ENCODE results near the gene MACF1.

Gene MACF1

GRCh38 chr1:39344394-39345154 lies 140.1 kb downstream of the MACF1 start:
- Mint-ChIP-seq H3K27me3 (no peaks in the 10 kb centered on the region), H3K27ac (no peak overlapping the region), H3K4me1 (ENCODE audit: low read depth) (no peaks in the 10 kb centered on the region), H3K36me3 (ENCODE audit: low read depth) (peaks cover 66% of the 10 kb centered on the region), H3K4me3 (no peak overlapping the region), H3K9me3 (no peaks in the 10 kb centered on the region)

- no peaks in the 10 kb centered on the region for H3K27me3 Mint-ChIP-seq
- H3K4me3 Mint-ChIP-seq, result no peak overlapping the region
- H3K4me1 Mint-ChIP-seq (ENCODE audit: low read depth), result no peaks in the 10 kb centered on the region
- no peak overlapping the region for H3K27ac Mint-ChIP-seq
- H3K9me3 Mint-ChIP-seq, result no peaks in the 10 kb centered on the region
- H3K36me3 Mint-ChIP-seq (ENCODE audit: low read depth), result peaks cover 69% of the 10 kb centered on the region
Measured at GRCh38 chr1:39346872-39347271, 142.4 kb downstream of the MACF1 start.

DNA sequence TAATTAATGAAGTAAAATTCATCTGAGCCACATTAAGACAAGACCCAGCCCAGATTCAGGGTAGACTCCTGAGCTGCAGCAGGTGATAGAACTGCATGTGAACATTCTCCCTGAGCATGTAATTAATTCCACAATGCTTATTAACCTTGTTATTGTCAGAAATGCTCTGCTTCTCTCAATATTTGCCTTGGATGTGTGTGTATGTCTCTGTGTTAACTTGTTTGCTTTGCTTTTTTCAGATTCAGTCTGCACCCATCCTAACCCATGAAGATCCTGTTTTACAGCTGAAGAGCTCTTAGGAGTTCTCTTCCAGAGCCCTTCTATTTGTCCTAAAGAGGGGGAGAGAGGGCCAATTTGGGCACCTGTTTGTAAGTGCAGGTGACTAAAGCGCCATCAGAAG lies 143.8 kb downstream of the MACF1 start:
- H3K36me3 Mint-ChIP-seq (ENCODE audit: low read depth), result peaks cover 64% of the 10 kb centered on the region
- H3K27me3 Mint-ChIP-seq, result no peaks in the 10 kb centered on the region
- no peaks in the 10 kb centered on the region for H3K4me1 Mint-ChIP-seq (ENCODE audit: low read depth)
- H3K4me3 Mint-ChIP-seq, result no peak overlapping the region
- H3K9me3 Mint-ChIP-seq, result no peaks in the 10 kb centered on the region
- H3K27ac Mint-ChIP-seq, result no peak overlapping the region

DNA sequence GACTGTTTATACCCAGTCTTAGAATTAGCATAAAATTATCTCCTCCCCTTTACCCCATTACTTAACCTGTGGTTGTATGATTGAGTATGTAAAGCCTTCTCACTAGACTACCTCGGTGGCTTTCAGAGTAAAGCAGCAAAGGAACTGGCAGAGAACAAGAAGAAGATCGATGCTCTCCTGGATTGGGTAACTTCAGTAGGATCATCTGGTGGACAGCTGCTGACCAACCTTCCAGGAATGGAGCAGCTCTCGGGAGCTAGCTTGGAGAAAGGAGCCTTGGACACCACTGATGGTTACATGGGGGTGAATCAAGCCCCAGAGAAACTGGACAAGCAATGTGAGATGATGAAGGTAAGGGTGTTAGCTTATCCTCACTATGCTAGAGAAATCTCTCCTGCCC lies 148.4 kb downstream of the MACF1 start:
- no peak overlapping the region for H3K27ac Mint-ChIP-seq
- no peaks in the 10 kb centered on the region for H3K9me3 Mint-ChIP-seq
- peaks cover 66% of the 10 kb centered on the region for H3K36me3 Mint-ChIP-seq (ENCODE audit: low read depth)
- H3K4me1 Mint-ChIP-seq (ENCODE audit: low read depth), result no peaks in the 10 kb centered on the region
- no peak overlapping the region for H3K4me3 Mint-ChIP-seq
- H3K27me3 Mint-ChIP-seq, result no peaks in the 10 kb centered on the region

DNA sequence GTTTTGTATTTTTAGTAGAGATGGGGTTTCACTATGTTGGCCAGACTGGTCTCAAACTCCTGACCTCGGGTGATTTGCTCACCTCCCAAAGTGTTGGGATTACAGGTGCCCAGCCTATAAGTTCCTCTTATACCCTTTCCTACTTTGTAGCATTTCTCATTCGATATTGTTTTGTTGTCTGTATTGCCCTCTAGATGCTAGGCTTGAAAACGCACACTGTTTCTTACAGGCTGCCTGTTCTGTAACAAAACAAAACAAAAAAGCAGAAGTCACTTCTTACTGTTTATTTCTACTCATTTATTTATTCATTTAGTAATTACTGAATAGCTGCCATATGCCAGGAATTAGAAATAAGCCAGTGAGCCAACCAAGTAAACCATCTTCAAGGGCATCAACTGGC lies 150.1 kb downstream of the MACF1 start:
- Mint-ChIP-seq H3K4me3 (no peak overlapping the region), H3K27ac (no peak overlapping the region), H3K36me3 (ENCODE audit: low read depth) (peaks cover 71% of the 10 kb centered on the region), H3K4me1 (ENCODE audit: low read depth) (no peaks in the 10 kb centered on the region), H3K27me3 (no peaks in the 10 kb centered on the region), H3K9me3 (no peaks in the 10 kb centered on the region)

- no peaks in the 10 kb centered on the region for H3K9me3 Mint-ChIP-seq
- H3K36me3 Mint-ChIP-seq (ENCODE audit: low read depth), result peaks cover 68% of the 10 kb centered on the region
- H3K27ac Mint-ChIP-seq, result no peak overlapping the region
- H3K4me3 Mint-ChIP-seq, result no peak overlapping the region
- H3K4me1 Mint-ChIP-seq (ENCODE audit: low read depth), result no peaks in the 10 kb centered on the region
- no peaks in the 10 kb centered on the region for H3K27me3 Mint-ChIP-seq
Measured at GRCh38 chr1:39358491-39358890, 154.0 kb downstream of the MACF1 start.

DNA sequence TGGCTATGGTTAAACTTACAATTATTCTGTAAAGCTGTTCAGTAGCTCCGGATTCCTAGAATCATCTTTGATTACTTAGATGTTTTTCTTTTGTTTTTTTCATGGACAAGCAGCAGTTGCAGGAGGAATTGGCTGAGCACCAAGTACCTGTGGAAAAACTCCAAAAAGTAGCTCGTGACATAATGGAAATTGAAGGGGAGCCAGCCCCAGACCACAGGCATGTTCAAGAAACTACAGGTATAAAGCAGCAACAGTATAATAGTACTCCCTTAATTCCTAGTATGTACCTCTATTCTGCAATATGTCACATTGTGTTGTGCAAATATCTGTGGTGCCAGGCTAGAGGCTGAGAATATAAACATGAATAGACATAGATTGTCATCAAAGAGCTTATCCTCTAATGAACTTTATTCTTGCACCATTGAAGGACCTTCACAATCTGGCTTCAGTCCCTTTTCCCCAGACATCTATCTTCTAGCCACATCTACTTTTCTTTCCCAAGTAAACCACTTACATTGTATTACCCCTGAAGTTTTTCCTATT lies 154.6 kb downstream of the MACF1 start:
- H3K27me3 Mint-ChIP-seq, result no peaks in the 10 kb centered on the region
- H3K36me3 Mint-ChIP-seq (ENCODE audit: low read depth), result peaks cover 67% of the 10 kb centered on the region
- no peaks in the 10 kb centered on the region for H3K9me3 Mint-ChIP-seq
- no peak overlapping the region for H3K27ac Mint-ChIP-seq
- H3K4me3 Mint-ChIP-seq, result no peak overlapping the region
- H3K4me1 Mint-ChIP-seq (ENCODE audit: low read depth), result no peaks in the 10 kb centered on the region

GRCh38 chr1:39360731-39361130 lies 156.2 kb downstream of the MACF1 start:
- H3K27me3 Mint-ChIP-seq, result no peaks in the 10 kb centered on the region
- peaks cover 69% of the 10 kb centered on the region for H3K36me3 Mint-ChIP-seq (ENCODE audit: low read depth)
- no peak overlapping the region for H3K27ac Mint-ChIP-seq
- no peaks in the 10 kb centered on the region for H3K4me1 Mint-ChIP-seq (ENCODE audit: low read depth)
- H3K4me3 Mint-ChIP-seq, result no peak overlapping the region
- H3K9me3 Mint-ChIP-seq, result no peaks in the 10 kb centered on the region

DNA sequence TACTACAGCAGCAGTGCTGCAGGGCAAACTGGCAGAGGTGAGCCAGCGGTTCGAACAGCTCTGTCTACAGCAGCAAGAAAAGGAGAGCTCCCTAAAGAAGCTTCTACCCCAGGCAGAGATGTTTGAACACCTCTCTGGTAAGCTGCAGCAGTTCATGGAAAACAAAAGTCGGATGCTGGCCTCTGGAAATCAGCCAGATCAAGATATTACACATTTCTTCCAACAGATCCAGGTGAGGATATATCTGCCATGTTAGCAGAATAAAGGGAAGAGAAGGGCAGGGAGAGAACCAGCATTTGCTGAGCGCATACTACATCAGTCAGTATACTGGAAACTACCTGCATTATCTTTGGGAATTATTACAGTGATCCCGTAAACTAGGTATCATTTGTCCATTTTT lies 157.0 kb downstream of the MACF1 start:
- H3K27ac Mint-ChIP-seq, result no peak overlapping the region
- no peaks in the 10 kb centered on the region for H3K4me1 Mint-ChIP-seq (ENCODE audit: low read depth)
- H3K27me3 Mint-ChIP-seq, result no peaks in the 10 kb centered on the region
- H3K4me3 Mint-ChIP-seq, result no peak overlapping the region
- H3K36me3 Mint-ChIP-seq (ENCODE audit: low read depth), result peaks cover 70% of the 10 kb centered on the region
- no peaks in the 10 kb centered on the region for H3K9me3 Mint-ChIP-seq

- no peak overlapping the region for H3K27ac Mint-ChIP-seq
- H3K4me1 Mint-ChIP-seq (ENCODE audit: low read depth), result no peaks in the 10 kb centered on the region
- no peaks in the 10 kb centered on the region for H3K27me3 Mint-ChIP-seq
- H3K9me3 Mint-ChIP-seq, result no peaks in the 10 kb centered on the region
- no peak overlapping the region for H3K4me3 Mint-ChIP-seq
- peaks cover 61% of the 10 kb centered on the region for H3K36me3 Mint-ChIP-seq (ENCODE audit: low read depth)
Measured at GRCh38 chr1:39363267-39363666, 158.8 kb downstream of the MACF1 start.

- H3K4me1 Mint-ChIP-seq (ENCODE audit: low read depth), result no peaks in the 10 kb centered on the region
- H3K4me3 Mint-ChIP-seq, result no peak overlapping the region
- H3K27me3 Mint-ChIP-seq, result no peaks in the 10 kb centered on the region
- peak overlapping the region; percentile 58 for H3K27ac Mint-ChIP-seq
- H3K36me3 Mint-ChIP-seq (ENCODE audit: low read depth), result peaks cover 72% of the 10 kb centered on the region
- H3K9me3 Mint-ChIP-seq, result no peaks in the 10 kb centered on the region
Measured at GRCh38 chr1:39368045-39368444, 163.6 kb downstream of the MACF1 start.

DNA sequence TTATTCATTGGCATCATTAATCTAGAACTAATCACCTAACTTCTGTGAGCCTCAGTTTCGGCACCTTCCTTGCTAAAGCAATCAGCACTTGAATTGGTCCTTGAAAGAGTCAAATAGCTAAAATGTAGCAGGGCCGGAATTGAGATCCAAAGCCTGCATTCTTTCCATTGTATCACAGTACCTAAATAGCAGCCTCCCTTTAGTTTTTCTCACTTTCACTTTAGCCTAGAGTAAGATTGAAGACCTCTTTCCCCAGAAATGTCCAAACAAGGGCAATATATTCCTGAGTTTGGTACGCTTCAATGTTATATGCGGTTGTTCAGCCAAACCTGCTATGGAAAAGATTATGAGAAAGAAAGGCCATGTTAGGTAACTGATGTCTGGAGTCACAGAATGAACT lies 165.1 kb downstream of the MACF1 start:
- peaks cover 65% of the 10 kb centered on the region for H3K36me3 Mint-ChIP-seq (ENCODE audit: low read depth)
- H3K9me3 Mint-ChIP-seq, result no peaks in the 10 kb centered on the region
- no peaks in the 10 kb centered on the region for H3K27me3 Mint-ChIP-seq
- no peak overlapping the region for H3K27ac Mint-ChIP-seq
- no peak overlapping the region for H3K4me3 Mint-ChIP-seq
- H3K4me1 Mint-ChIP-seq (ENCODE audit: low read depth), result no peaks in the 10 kb centered on the region

DNA sequence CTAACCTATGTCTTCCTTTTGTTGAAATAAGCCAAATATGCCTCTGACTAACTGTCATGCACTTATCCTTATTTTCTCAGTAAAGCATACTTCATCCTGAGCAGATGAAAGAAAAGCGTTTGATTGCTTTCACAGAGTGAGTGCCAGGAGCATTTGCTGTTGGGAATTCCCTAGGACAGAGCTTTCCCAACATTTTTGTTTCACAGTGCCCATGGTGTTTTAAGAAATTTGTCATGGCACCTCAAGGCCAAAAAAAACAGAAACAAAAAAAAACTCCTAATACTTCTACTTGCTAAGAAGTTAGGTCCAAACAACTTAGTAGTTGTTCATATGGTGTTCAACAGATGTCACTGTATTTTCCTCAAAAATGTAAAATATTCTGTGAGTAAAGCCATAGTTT lies 166.1 kb downstream of the MACF1 start:
- Mint-ChIP-seq H3K4me1 (ENCODE audit: low read depth) (no peaks in the 10 kb centered on the region), H3K27me3 (no peaks in the 10 kb centered on the region), H3K27ac (no peak overlapping the region), H3K9me3 (no peaks in the 10 kb centered on the region), H3K36me3 (ENCODE audit: low read depth) (peaks cover 67% of the 10 kb centered on the region), H3K4me3 (no peak overlapping the region)

DNA sequence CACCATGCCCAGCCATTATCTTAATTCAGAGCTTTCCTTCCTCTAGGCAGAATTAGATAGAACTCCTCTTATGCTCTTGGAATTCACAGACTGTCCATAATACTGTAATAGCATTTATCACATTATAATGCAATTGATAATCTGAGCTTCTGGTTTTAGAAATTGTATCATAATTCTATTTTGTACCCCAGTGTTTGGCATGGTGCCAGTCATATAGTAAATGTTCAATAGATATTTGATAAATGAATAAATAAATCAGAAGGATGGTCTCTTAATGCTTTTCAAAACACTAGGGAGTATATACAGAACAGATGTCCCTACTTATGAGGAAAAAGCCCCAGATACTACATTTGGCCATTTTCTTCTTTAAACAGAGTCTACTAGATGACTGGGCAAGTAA lies 167.6 kb downstream of the MACF1 start:
- H3K27me3 Mint-ChIP-seq, result no peaks in the 10 kb centered on the region
- no peak overlapping the region for H3K4me3 Mint-ChIP-seq
- no peaks in the 10 kb centered on the region for H3K4me1 Mint-ChIP-seq (ENCODE audit: low read depth)
- H3K27ac Mint-ChIP-seq, result no peak overlapping the region
- peaks cover 61% of the 10 kb centered on the region for H3K36me3 Mint-ChIP-seq (ENCODE audit: low read depth)
- H3K9me3 Mint-ChIP-seq, result no peaks in the 10 kb centered on the region

GRCh38 chr1:39376656-39377055 lies 172.2 kb downstream of the MACF1 start:
- Mint-ChIP-seq H3K27me3 (no peaks in the 10 kb centered on the region), H3K9me3 (no peaks in the 10 kb centered on the region), H3K4me3 (no peak overlapping the region), H3K4me1 (ENCODE audit: low read depth) (no peaks in the 10 kb centered on the region), H3K36me3 (ENCODE audit: low read depth) (peaks cover 48% of the 10 kb centered on the region), H3K27ac (no peak overlapping the region)

GRCh38 chr1:39378377-39378776 lies 173.9 kb downstream of the MACF1 start:
- Mint-ChIP-seq H3K27me3 (no peaks in the 10 kb centered on the region), H3K4me3 (no peak overlapping the region), H3K27ac (no peak overlapping the region), H3K36me3 (ENCODE audit: low read depth) (peaks cover 44% of the 10 kb centered on the region), H3K9me3 (no peaks in the 10 kb centered on the region), H3K4me1 (ENCODE audit: low read depth) (no peaks in the 10 kb centered on the region)

Measured in stimulated activated naive CD8-positive, alpha-beta T cell treated with anti-CD3 and anti-CD28 coated beads, Interleukin-15, Interleukin-2, amounts not matched to agents 100 ng/mL and 50 ng/mL, for 24 hours (primary cell).